ENCODE measurements around the gene NBAS. TPM values are rescaled to one million over a fixed set of nuclear protein-coding genes. Genes with fewer than 3 reads are reported as not detected.
A peak's percentile ranks its signal among the peaks of the same experiment; 100 is the strongest.

The NBAS gene
- total RNA-seq, 2 experiments from 2014 or later, result 24.4 to 28.8 TPM

DNA sequence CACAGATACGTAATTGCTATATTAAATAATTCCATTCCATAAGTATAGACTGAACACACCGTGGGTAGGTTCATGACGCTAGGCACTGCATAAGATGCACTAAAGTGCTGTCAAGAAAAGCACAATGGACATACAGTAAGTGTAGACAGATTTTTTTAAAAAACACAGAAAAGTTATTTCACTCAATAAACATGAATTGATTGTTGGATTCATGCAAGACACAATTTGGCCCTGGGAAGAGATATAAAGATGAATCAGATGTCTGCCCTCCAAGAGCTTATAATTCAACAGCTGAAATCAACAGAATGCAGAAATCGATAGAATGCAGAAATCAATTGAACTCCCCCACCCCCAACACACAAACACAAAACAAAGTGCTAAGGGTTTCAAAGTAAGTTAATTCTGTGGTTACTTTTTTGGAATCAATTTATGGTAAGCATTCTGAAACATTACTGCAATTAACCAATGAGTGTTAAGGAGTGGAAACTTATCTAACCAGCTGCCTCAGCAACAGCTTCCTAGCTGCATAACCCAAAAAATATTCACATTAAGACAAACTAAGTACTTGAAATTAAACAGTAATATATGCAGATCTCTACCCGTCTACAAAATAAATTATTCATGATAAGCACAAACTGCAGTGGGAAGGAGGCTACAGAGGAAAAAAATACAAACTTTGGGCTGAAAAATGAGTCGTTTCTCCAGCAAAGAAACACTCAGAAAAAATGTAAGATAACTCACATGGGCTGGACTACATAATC is 1.6 kb downstream of the NBAS start:
- Histone ChIP-seq H4K20me1 (ENCODE audit: insufficient read depth, low read length) (no peaks in the 10 kb centered on the region), H3K9me3 (ENCODE audit: low read length) (no peaks in the 10 kb centered on the region), H2AFZ (ENCODE audit: low read length) (no peak overlapping the region), H3K4me3 (ENCODE audit: low read depth, low read length, poor library complexity, severe bottlenecking) (peak overlapping the region; percentile 91), H3K4me2 (ENCODE audit: low read length) (peak overlapping the region; percentile 89), H3K27ac (ENCODE audit: low read depth, low read length, poor library complexity, severe bottlenecking) (no peak overlapping the region), H3K79me2 (ENCODE audit: insufficient read depth, low read depth, low read length) (peaks cover 17% of the 10 kb centered on the region), H3K9me2 (ENCODE audit: insufficient read depth, low read length) (no peaks in the 10 kb centered on the region), H3K36me3 (ENCODE audit: insufficient read depth, low read length) (no peaks in the 10 kb centered on the region), H3K4me1 (ENCODE audit: insufficient read depth, low read length, poor library complexity, severe bottlenecking) (peaks cover 16% of the 10 kb centered on the region)
- no TSS peak for BruUV-seq (replicated peaks)
- no peak for TF ChIP-seq EZH2phosphoT487 (IDR thresholded peaks at IDR 0.05; ENCODE audit: borderline replicate concordance, low read depth, low read length)
- TF ChIP-seq, protein P1, sequence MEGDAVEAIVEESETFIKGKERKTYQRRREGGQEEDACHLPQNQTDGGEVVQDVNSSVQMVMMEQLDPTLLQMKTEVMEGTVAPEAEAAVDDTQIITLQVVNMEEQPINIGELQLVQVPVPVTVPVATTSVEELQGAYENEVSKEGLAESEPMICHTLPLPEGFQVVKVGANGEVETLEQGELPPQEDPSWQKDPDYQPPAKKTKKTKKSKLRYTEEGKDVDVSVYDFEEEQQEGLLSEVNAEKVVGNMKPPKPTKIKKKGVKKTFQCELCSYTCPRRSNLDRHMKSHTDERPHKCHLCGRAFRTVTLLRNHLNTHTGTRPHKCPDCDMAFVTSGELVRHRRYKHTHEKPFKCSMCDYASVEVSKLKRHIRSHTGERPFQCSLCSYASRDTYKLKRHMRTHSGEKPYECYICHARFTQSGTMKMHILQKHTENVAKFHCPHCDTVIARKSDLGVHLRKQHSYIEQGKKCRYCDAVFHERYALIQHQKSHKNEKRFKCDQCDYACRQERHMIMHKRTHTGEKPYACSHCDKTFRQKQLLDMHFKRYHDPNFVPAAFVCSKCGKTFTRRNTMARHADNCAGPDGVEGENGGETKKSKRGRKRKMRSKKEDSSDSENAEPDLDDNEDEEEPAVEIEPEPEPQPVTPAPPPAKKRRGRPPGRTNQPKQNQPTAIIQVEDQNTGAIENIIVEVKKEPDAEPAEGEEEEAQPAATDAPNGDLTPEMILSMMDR (conservative IDR thresholded peaks at IDR 0.05; ENCODE audit: low read length), result no peak
- intact Hi-C loops (cut with micrococcal nuclease; ENCODE audit: unreplicated experiment), result no loop called here
- no peak for DNase-seq (ENCODE audit: low spot score)
- ChIA-PET POLR2A (interaction anchor here (0.6 to 0.7 kb wide), 3 partner anchors 10 to 1006 kb away, joined by 3 read pairs; no protein-coding TSS in a partner anchor), CTCF (ENCODE audit: unreplicated experiment) (interaction anchor here (1.1 kb wide), 1 partner anchor 18 kb away, joined by 3 read pairs; no protein-coding TSS in a partner anchor)

DNA sequence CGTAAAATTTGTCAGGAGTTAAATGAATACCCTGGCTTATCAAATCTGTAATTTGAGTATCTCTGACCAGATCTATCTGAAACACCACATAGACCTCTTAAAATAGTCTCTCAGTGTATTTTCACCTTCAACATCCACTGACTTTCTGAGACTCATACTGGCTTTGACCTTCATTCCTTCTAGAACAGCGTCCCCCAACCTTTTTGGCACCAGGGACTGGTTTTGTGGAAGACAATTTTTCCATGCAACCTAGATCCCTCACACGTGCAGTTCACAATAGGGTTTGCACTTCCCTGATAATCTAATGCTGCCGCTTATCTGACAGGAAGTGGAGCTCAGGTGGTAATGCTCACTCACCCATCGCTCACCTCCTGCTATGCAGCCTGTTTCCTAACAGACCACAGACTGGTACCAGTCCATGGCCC is 3.2 kb downstream of the NBAS start:
- no peak overlapping the region for H3K4me2 ChIP-seq (ENCODE audit: low read length)
- CTCF ChIA-PET (ENCODE audit: unreplicated experiment), result no interaction called here
- peaks cover 17% of the 10 kb centered on the region for H3K79me2 ChIP-seq (ENCODE audit: insufficient read depth, low read depth, low read length)
- intact Hi-C loops (cut with micrococcal nuclease; ENCODE audit: unreplicated experiment), result no loop called here
- POLR2A ChIA-PET, result interaction anchor here (0.6 to 1.1 kb wide), 2 partner anchors 9 to 54 kb away, joined by 3 read pairs; no protein-coding TSS in a partner anchor
- no TSS peak for BruUV-seq (replicated peaks)
- H3K4me1 ChIP-seq (ENCODE audit: insufficient read depth, low read length, poor library complexity, severe bottlenecking), result peaks cover 16% of the 10 kb centered on the region
- no peak overlapping the region for H3K27ac ChIP-seq (ENCODE audit: low read depth, low read length, poor library complexity, severe bottlenecking)
- DNase-seq (ENCODE audit: low spot score), result no peak
- no peaks in the 10 kb centered on the region for H3K9me3 ChIP-seq (ENCODE audit: low read length)
- H3K4me3 ChIP-seq (ENCODE audit: low read depth, low read length, poor library complexity, severe bottlenecking), result no peak overlapping the region
- H3K9me2 ChIP-seq (ENCODE audit: insufficient read depth, low read length), result no peaks in the 10 kb centered on the region
- no peaks in the 10 kb centered on the region for H4K20me1 ChIP-seq (ENCODE audit: insufficient read depth, low read length)
- no peak for TF ChIP-seq EZH2phosphoT487 (IDR thresholded peaks at IDR 0.05; ENCODE audit: borderline replicate concordance, low read depth, low read length)
- TF ChIP-seq, protein P1 (conservative IDR thresholded peaks at IDR 0.05; ENCODE audit: low read length), result no peak
- peaks cover 5% of the 10 kb centered on the region; the same call in 1 of the 2 replicates for H3K36me3 ChIP-seq (ENCODE audit: insufficient read depth, low read length)
- H2AFZ ChIP-seq (ENCODE audit: low read length), result no peak overlapping the region

Measured in OCI-LY7 (cell line).